Effector memory CD8-positive, alpha-beta T cell (primary cell): ENCODE measurements around the gene PHF2.

Experiments used
- ATAC-seq: fragments of 150-1000 bp; cut with Tn5 transposase; replicated peaks from 2 replicates; pipeline ENCODE4 v1.10.0; 2021; ENCODE audit warnings: mild to moderate bottlenecking, moderate library complexity
- DNase-seq, 3 experiments: peaks; one replicate each; pipeline ENCODE4 v3.0.0; 2021
- H3K27ac Mint-ChIP-seq, 2 donors: one replicate each; pipeline ENCODE4 v1.8.0; 2022; ENCODE audit warnings: mild to moderate bottlenecking in 2 of 2, mixed read lengths in 2 of 2, moderate library complexity in 2 of 2
- H3K27me3 Mint-ChIP-seq, 2 donors: one replicate each; pipeline ENCODE4 v1.8.0; 2022; ENCODE audit warnings: mixed read lengths in 2 of 2
- H3K36me3 Mint-ChIP-seq: one replicate; pipeline ENCODE4 v1.8.0; 2022; ENCODE audit warnings: mild to moderate bottlenecking, moderate library complexity, mixed read lengths; ENCODE audit not compliant: insufficient read depth
- H3K4me1 Mint-ChIP-seq, 2 donors: one replicate each; pipeline ENCODE4 v1.8.0; 2022; ENCODE audit warnings: low read depth in 2 of 2, mixed read lengths in 2 of 2
- H3K4me3 Mint-ChIP-seq, 2 donors: one replicate each; pipeline ENCODE4 v1.8.0; 2022; ENCODE audit warnings: mild to moderate bottlenecking in 2 of 2, mixed read lengths in 2 of 2, moderate library complexity in 2 of 2
- H3K9me3 Mint-ChIP-seq, 2 donors: one replicate each; pipeline ENCODE4 v1.8.0; 2022; ENCODE audit warnings: mixed read lengths in 2 of 2

PHF2 gene

GRCh38 chr9:93679536-93680442 lies 103.4 kb downstream of the PHF2 start:
- Mint-ChIP-seq H3K27ac (no peak overlapping the region), H3K9me3 (no peaks in the 10 kb centered on the region), H3K4me1 (peaks cover 4 to 5% of the 10 kb centered on the region in 2 donors), H3K36me3 (peaks cover 17% of the 10 kb centered on the region), H3K4me3 (no peak overlapping the region), H3K27me3 (peaks cover 0 to 5% of the 10 kb centered on the region in 2 donors)
- ATAC-seq (no peak), DNase-seq (no peak)

DNA sequence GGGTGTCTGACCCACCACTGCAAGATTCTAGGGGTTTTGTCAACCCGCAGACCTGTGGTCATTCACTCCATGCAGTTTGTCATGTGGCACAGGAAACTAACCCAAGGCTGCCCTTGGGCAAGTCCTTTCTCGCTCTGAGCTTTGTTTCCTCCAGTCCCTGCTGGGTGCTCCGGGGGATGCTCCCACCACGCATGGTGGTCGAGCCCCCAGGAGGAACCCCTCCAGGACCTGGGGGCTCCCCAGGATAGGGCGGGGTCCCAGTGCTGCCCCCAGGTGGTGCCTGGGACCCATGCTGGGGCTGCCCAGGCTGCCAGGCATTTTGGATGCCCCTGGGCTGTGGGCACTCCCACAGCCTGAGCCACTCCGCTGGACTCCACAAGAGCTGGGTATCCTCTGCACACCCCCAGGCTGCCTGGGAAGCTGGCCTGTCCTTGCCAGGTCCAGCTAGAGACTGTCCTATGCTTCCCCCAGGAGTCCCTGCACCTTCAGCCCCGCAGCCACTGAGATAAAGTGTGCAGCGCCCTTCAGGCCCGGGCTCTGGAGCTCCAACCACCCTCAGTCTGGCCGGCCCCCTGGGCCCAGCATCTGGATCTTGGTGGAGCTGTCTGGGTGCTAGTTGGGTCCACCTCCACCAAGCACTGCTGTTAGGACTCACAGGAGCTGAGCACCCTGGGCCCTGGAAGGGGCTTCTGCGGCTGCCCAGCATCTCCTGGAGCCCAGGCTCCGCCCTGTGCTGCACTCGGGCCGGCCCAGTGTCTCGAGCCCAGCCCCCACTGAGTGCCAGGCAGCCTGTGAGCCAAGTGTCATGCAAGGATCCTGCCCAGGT lies 104.3 kb downstream of the PHF2 start:
- peaks cover 10% of the 10 kb centered on the region for H3K36me3 Mint-ChIP-seq
- H3K4me1 Mint-ChIP-seq = peaks cover 4 to 5% of the 10 kb centered on the region in 2 donors
- DNase-seq (no peak), ATAC-seq (no peak)
- no peak overlapping the region for H3K27ac Mint-ChIP-seq
- H3K9me3 Mint-ChIP-seq = no peaks in the 10 kb centered on the region
- H3K27me3 Mint-ChIP-seq = peaks cover 0 to 8% of the 10 kb centered on the region in 2 donors
- H3K4me3 Mint-ChIP-seq = no peak overlapping the region

DNA sequence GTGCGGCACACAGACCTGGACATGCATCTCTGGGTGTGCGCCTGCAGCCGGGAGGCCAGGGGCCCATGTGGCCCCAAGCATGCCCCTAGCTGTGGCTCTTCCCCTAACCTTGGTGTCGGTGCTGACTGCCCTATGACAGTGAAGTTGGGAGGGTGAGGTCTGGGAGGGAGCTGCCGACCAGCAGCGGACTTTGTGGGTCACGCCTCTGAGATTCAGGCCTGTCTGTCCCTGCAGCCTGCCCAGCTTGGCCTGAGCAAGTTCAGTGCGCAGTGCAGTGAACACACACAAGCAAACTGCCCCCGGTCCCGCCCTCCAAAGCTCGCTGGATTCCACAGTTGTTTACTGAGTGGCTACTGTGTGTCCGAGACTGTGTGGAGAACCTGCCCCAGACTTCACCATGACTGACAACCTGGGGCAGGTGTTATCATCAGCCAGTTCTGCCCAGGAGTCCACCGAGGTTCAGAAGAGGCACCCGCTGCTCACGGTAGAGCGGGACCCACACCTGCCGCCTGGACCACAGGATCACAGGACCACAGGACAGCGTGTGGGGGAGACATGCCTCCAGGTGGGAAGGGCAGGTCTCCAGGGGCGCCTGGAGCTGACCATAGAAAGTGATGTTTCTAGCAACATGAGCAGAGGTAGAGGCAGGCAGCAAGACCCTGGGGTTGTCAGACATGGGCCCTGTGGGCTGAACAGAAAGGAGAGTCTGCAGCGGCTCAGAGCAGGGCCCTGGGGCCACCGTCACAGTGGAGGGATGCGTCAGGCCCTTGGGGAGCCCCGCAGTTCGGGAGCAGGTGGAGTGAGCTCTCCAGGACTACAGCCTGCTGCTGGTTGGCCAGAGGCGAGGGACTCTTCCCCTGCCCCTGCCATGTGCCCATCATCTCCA lies 105.1 kb downstream of the PHF2 start:
- Mint-ChIP-seq H3K4me3 (no peak overlapping the region), H3K27me3 (peaks cover 8% of the 10 kb centered on the region in 2 donors), H3K36me3 (peaks cover 10% of the 10 kb centered on the region), H3K27ac (peak overlapping the region; percentile 31 to 79), H3K4me1 (peaks cover 4 to 5% of the 10 kb centered on the region in 2 donors), H3K9me3 (no peaks in the 10 kb centered on the region)
- ATAC-seq (no peak), DNase-seq (no peak)

DNA sequence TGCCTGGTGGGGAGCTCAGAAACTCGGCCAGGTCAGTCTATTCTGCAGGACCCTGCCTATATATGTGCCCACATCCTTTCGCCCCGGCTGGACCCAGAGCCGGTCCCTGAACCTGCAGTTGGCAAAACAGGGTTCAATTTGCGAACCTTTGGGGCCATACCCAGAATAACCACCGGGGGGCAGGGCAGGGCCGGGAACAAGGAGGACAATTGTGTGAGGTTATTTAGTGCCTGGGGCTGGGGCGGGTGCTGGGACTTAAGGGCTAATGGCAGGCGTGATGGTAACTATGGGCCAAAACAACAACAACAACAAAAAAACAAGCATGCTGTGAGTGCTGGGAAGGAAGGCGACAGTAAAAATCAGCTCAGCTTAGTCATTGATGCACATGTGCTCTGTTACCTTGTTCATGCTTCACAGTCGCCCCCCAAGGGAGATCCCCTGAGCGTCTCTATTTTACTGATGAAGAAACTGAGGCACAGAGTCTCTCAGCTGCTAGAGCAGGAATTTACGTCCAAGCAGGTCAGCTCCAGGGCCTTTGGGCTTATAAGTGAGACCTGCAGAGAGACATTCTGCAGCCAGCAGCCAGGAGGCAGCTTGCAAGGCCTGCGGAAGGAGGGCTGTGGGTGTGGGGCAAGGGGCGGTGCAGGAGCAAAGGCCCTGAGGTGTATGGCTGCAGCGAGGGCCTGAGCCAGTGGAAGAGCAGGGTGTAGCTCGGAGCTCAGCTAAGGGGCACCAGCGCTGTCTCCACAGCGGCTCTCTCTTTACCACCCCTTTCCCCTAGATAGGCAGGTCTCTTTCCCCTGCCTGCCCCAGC lies 106.0 kb downstream of the PHF2 start:
- H3K4me1 Mint-ChIP-seq = peaks cover 4 to 5% of the 10 kb centered on the region in 2 donors
- peaks cover 8 to 17% of the 10 kb centered on the region in 2 donors for H3K27me3 Mint-ChIP-seq
- H3K4me3 Mint-ChIP-seq = no peak overlapping the region
- H3K36me3 Mint-ChIP-seq = peaks cover 10% of the 10 kb centered on the region
- ATAC-seq (peak; percentile 37), DNase-seq (peak; percentile 18 to 49 (median 33))
- H3K27ac Mint-ChIP-seq = peak overlapping the region in 1 of 2 donors; percentile 31
- no peaks in the 10 kb centered on the region for H3K9me3 Mint-ChIP-seq

DNA sequence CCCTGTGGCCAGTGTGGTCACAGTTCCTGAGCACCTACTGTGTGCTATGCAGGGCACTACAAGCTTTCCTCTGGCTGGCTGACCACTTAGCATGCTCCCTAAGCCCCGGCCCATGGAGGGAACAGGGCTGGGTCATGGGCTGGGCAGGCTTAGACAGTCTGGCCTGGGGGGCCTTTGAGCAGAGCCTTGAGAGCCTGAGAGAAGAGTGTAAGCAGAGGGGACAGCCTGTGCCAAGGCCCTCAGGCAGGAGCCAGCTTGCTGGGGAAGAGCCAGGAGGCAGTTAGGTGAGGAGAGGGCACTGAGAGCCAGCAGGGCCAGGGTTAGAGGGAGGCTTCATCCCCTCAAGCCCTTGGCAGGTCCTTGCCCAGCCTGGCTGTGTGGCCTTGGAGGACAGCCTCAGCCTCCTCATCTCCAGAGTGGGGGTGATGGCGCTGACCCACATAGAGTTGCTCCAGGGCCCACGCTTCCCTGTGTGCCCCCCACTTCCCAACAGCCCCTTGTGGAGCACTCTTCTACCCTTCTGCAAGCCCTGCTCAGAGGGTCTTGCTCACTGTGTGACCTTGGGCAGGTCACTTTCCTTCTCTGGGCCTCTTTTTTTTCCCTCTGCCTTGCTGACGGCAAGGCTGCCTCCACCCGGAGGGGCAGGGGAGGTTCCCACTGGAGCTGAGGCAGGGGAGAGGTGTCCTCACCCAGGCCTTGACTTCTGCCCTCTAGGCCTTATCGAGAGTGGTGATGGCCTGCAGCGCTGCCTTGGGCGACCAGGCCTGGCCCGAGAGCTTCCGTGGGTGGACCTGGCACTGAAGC lies 107.1 kb downstream of the PHF2 start:
- Mint-ChIP-seq H3K27me3 (peaks cover 8 to 19% of the 10 kb centered on the region in 2 donors), H3K27ac (no peak overlapping the region), H3K4me1 (peaks cover 4 to 5% of the 10 kb centered on the region in 2 donors), H3K9me3 (no peaks in the 10 kb centered on the region), H3K4me3 (no peak overlapping the region), H3K36me3 (no peaks in the 10 kb centered on the region)
- DNase-seq = no peak
- ATAC-seq = no peak

DNA sequence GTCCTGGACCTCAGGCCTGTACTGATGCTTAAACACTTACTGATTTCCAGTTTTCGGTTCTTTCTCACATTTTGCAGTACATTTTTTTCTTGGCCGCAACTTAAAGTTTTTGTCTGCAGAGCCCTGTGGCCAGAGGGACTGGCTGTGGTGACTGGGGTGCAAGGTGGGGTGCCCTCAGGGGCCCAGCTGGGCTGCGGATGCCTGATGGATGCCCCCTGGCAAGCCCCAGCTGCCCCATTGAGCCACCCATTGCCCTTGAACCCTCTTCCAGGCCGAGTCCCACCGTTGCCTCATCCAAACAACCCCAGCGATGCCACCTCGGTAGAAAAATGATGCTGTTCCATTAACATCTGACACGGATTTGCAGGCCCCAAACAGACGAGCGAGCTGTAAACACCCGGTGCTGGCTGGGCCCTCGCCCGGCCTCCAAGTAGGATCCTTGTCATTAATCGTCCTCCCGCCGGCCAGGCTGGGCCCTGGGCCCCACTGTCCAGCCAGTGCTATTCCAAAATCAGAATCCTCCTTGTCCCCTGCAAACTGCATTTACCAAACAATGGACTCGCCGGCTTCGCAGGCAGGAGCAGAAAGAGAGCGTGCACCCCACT lies 107.9 kb downstream of the PHF2 start:
- Mint-ChIP-seq H3K36me3 (no peaks in the 10 kb centered on the region), H3K27ac (no peak overlapping the region), H3K4me1 (peaks cover 4 to 5% of the 10 kb centered on the region in 2 donors), H3K27me3 (peaks cover 8 to 19% of the 10 kb centered on the region in 2 donors), H3K4me3 (no peak overlapping the region), H3K9me3 (no peaks in the 10 kb centered on the region)
- ATAC-seq (no peak), DNase-seq (no peak)

DNA sequence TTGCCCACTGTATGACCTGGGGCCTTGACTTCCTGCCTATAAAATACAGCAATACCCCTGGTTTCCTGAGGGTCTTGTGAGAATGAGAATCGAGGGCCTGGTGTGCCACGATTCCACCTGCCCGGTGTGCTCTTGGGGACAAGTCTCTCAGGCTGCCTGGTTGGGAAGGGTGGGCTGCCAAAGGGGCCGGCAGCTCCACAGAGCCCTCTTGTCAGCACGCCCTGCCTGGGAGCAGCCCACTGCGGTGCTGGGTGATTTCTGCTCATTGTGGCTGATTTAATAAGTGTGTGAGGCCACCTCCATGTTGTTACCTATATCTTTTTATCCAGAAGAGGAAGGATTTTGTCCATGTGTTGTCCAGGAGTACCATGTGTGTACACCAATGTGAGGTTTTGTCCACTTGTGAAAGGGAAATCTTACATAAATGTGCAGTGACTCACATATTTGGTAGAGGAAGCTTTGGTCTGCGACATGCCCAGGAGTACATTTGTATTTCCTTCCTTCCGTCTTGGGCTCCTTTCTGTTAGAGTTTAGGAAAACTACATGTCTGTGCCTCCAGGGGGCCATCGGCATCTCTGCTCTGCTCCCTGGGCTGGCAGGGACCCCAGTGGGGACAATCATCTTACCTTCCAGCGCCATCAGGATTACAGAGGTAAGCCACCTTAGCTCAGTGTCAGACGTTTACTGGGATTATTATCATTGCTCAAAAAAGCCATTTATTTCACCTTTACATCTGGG lies 108.6 kb downstream of the PHF2 start:
- DNase-seq (no peak), ATAC-seq (no peak)
- no peak overlapping the region for H3K27ac Mint-ChIP-seq
- no peak overlapping the region for H3K4me3 Mint-ChIP-seq
- H3K36me3 Mint-ChIP-seq = no peaks in the 10 kb centered on the region
- H3K4me1 Mint-ChIP-seq = peaks cover 4 to 5% of the 10 kb centered on the region in 2 donors
- peaks cover 8 to 19% of the 10 kb centered on the region in 2 donors for H3K27me3 Mint-ChIP-seq
- H3K9me3 Mint-ChIP-seq = no peaks in the 10 kb centered on the region

- Mint-ChIP-seq H3K4me1 (peaks cover 4 to 5% of the 10 kb centered on the region in 2 donors), H3K27me3 (peaks cover 8 to 25% of the 10 kb centered on the region in 2 donors), H3K4me3 (no peak overlapping the region), H3K36me3 (no peaks in the 10 kb centered on the region), H3K27ac (no peak overlapping the region), H3K9me3 (peaks cover 0 to 6% of the 10 kb centered on the region in 2 donors)
- ATAC-seq (no peak), DNase-seq (no peak)
Observed at GRCh38 chr9:93686127-93686879, 109.9 kb downstream of the PHF2 start.

DNA sequence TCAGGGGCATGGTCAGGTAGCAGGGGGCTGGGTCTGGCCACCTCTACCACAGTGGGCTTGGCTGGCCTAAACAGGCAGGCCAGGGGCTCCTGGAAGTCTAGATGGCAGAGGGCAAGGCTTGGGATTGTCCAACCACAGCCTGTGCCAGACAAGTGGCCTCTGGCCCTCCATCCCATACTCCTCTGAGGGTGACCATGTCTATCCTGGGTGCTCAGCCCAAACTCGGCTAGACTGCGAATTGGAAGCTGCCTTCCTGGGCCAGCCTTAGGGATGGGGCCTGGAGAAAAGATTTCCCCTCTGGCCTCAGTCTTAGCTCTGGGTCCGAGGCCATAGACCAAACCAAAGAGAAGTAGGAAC lies 110.5 kb downstream of the PHF2 start:
- Mint-ChIP-seq H3K27me3 (peaks cover 9 to 28% of the 10 kb centered on the region in 2 donors), H3K27ac (no peak overlapping the region), H3K4me1 (peaks cover under 1 to 3% of the 10 kb centered on the region in 2 donors), H3K4me3 (no peak overlapping the region), H3K9me3 (peaks cover 0 to 6% of the 10 kb centered on the region in 2 donors), H3K36me3 (no peaks in the 10 kb centered on the region)
- no peak for DNase-seq
- ATAC-seq = no peak

DNA sequence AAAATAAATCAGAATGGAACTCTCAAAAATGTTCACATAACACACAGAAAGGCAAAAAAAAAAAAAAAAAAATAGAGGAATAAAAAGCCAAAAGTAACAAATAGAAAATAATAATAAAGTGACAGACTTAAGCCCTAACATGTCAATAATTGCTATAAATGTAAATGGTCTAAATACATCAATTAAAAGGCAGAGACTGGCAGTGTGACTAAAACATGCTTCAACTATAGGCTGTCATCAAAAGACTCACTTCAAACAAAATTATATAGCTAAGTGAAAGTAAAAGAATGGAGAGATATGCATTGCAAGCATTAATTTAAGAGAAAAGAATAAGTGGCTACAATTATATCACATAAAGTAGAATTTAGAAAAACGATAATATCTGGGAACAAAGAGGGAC lies 114.2 kb downstream of the PHF2 start:
- ATAC-seq = no peak
- no peaks in the 10 kb centered on the region for H3K4me1 Mint-ChIP-seq
- no peak for DNase-seq
- H3K27ac Mint-ChIP-seq = no peak overlapping the region
- H3K4me3 Mint-ChIP-seq = no peak overlapping the region
- H3K36me3 Mint-ChIP-seq = no peaks in the 10 kb centered on the region
- peaks cover 15 to 38% of the 10 kb centered on the region in 2 donors for H3K27me3 Mint-ChIP-seq
- peaks cover 0 to 6% of the 10 kb centered on the region in 2 donors for H3K9me3 Mint-ChIP-seq
